SK-N-SH (cell line): ENCODE results near the gene GFOD2. TPM values are rescaled to one million over a fixed set of nuclear protein-coding genes. Genes with fewer than 3 reads are reported as not detected.

ENCODE experiments used
- CTCF ChIA-PET: fragments of 300-600, 350-600 bp; formaldehyde crosslinking; extraction: SDS; loops from one replicate; lab custom pipeline; 2021; lab: Yijun Ruan, JAX
- POLR2A ChIA-PET: fragments of 350-600 bp; sonication (Branson Sonifier 250); formaldehyde crosslinking; extraction: SDS; loops from one replicate; lab custom pipeline; 2020; ENCODE audit warnings: antibody characterized with exemption, inconsistent platforms; lab: Yijun Ruan, JAX
- DNase-seq: peaks from one replicate; pipeline ENCODE4 v3.0.0; 2012
- H2AFZ ChIP-seq: fragments of 200-600 bp; sonication (generic); 2 replicates; pipeline ENCODE4 v1.8.1; 2016; ENCODE audit warnings: antibody characterized with exemption, mild to moderate bottlenecking, low read depth
- H3F3A ChIP-seq: fragments of 200-600 bp; sonication (generic); replicated peaks from 2 replicates; pipeline ENCODE3; 2016; ENCODE audit warnings: antibody characterized with exemption, mild to moderate bottlenecking; ENCODE audit not compliant: insufficient read depth
- H3K27ac ChIP-seq, 2 experiments: fragments of 200-500 bp in 1 of 2; fragments of 200-600 bp in 1 of 2; sonication (Bioruptor generic) in 1 of 2; sonication (generic), shearing (Covaris generic) in 1 of 2; 2 replicates each; pipeline versions ENCODE4 v1.5.1 to v1.6.1; 2014 to 2016; ENCODE audit warnings: low read depth in 2 of 2, inconsistent platforms in 1 of 2, low read length in 1 of 2, mild to moderate bottlenecking in 1 of 2, mixed read lengths in 1 of 2
- H3K27me3 ChIP-seq: fragments of 200-600 bp; sonication (generic), shearing (Covaris generic); 2 replicates; pipeline ENCODE4 v1.6.1; 2016; ENCODE audit warnings: mixed run types; ENCODE audit not compliant: insufficient read depth
- H3K36me3 ChIP-seq, 2 experiments: fragments of 200-500 bp in 1 of 2; fragments of 200-600 bp in 1 of 2; sonication (Bioruptor generic) in 1 of 2; sonication (generic) in 1 of 2; replicated peaks in 1 of 2; 2 replicates each; pipeline versions ENCODE3 to v1.5.1; 2014 to 2016; ENCODE audit warnings: low read length in 1 of 2, mild to moderate bottlenecking in 1 of 2; ENCODE audit not compliant: insufficient read depth in 2 of 2, control insufficient read depth in 1 of 2
- H3K4me1 ChIP-seq, 2 experiments: fragments of 200-500 bp in 1 of 2; fragments of 200-600 bp in 1 of 2; sonication (Bioruptor generic) in 1 of 2; sonication (generic), shearing (Covaris generic) in 1 of 2; 2 replicates each; pipeline versions ENCODE4 v1.5.1 to v1.6.1; 2014 to 2016; ENCODE audit warnings: low read depth in 1 of 2, low read length in 1 of 2, mixed run types in 1 of 2; ENCODE audit not compliant: insufficient read depth in 2 of 2, control insufficient read depth in 1 of 2
- H3K4me2 ChIP-seq: fragments of 200-600 bp; sonication (generic), shearing (Covaris generic); 2 replicates; pipeline ENCODE4 v1.6.1; 2017; ENCODE audit warnings: mixed run types
- H3K4me3 ChIP-seq, 2 experiments: fragments of 200-500 bp in 1 of 2; fragments of 200-600 bp in 1 of 2; sonication (Bioruptor generic) in 1 of 2; sonication (generic), shearing (Covaris generic) in 1 of 2; 2 replicates each; pipeline versions ENCODE4 v1.5.1 to v1.8.1; 2014 to 2016; ENCODE audit warnings: low read depth in 2 of 2, inconsistent platforms in 1 of 2, low read length in 1 of 2, mild to moderate bottlenecking in 1 of 2, mixed read lengths in 1 of 2, moderate library complexity in 1 of 2
- H3K79me2 ChIP-seq: fragments of 200-600 bp; sonication (generic); 2 replicates; pipeline ENCODE4 v1.8.1; 2017; ENCODE audit warnings: mild to moderate bottlenecking; ENCODE audit not compliant: insufficient read depth
- H3K9ac ChIP-seq: fragments of 200-600 bp; sonication (generic); 2 replicates; pipeline ENCODE4 v1.6.1; 2017; ENCODE audit warnings: mixed run types
- H3K9me2 ChIP-seq: fragments of 200-600 bp; sonication (generic); 2 replicates; pipeline ENCODE4 v1.6.1; 2017; ENCODE audit warnings: mixed run types
- H3K9me3 ChIP-seq: fragments of 200-600 bp; sonication (generic); 2 replicates; pipeline ENCODE4 v1.6.1; 2017; ENCODE audit warnings: mixed run types, mild to moderate bottlenecking, moderate library complexity
- H4K20me1 ChIP-seq: fragments of 200-600 bp; sonication (generic); 2 replicates; pipeline ENCODE4 v1.6.1; 2017; ENCODE audit warnings: mild to moderate bottlenecking, mixed run types; ENCODE audit not compliant: insufficient read depth
- CHD2 ChIP-seq: fragments of 150-350 bp; IDR thresholded peaks from 2 replicates; pipeline ENCODE4 v1.6.1; 2018; ENCODE audit warnings: low read length; ENCODE audit not compliant: partially characterized antibody
- ELF1 ChIP-seq: IDR thresholded peaks from 2 replicates; pipeline ENCODE4 v1.4.0; 2012
- EP300 ChIP-seq, 2 experiments: IDR thresholded peaks; 2 replicates each; pipeline versions ENCODE4 v1.4.0 to v1.6.1; 2012; ENCODE audit warnings: borderline replicate concordance in 1 of 2, low read depth in 1 of 2, low read length in 1 of 2
- FOSL2 ChIP-seq: IDR thresholded peaks from 2 replicates; pipeline ENCODE4 v1.4.0; 2012; ENCODE audit warnings: low read depth, mild to moderate bottlenecking, moderate library complexity, borderline replicate concordance
- JUND ChIP-seq: IDR thresholded peaks from 2 replicates; pipeline ENCODE4 v1.4.0; 2012
- NRF1 ChIP-seq: IDR thresholded peaks from 2 replicates; pipeline ENCODE4 v1.6.1; 2012; ENCODE audit warnings: low read depth, mild to moderate bottlenecking, low read length
- POLR2AphosphoS5 ChIP-seq: IDR thresholded peaks from 2 replicates; pipeline ENCODE4 v1.6.1; 2012; ENCODE audit warnings: low read depth, low read length
- RCOR1 ChIP-seq: fragments of 150-350 bp; IDR thresholded peaks from 2 replicates; pipeline ENCODE4 v1.6.1; 2017; ENCODE audit warnings: antibody characterized with exemption, low read length
- RFX5 ChIP-seq: IDR thresholded peaks from 2 replicates; pipeline ENCODE4 v1.6.1; 2012; ENCODE audit warnings: mild to moderate bottlenecking, improper control_type of control experiment, low read length
- SIN3A ChIP-seq: IDR thresholded peaks from 2 replicates; pipeline ENCODE4 v1.6.1; 2012; ENCODE audit warnings: low read depth, mild to moderate bottlenecking, low read length, moderate library complexity, borderline replicate concordance
- USF1 ChIP-seq: IDR thresholded peaks from 2 replicates; pipeline ENCODE4 v1.4.0; 2012; ENCODE audit warnings: low read depth, borderline replicate concordance
- YY1 ChIP-seq: IDR thresholded peaks from 2 replicates; pipeline ENCODE4 v1.4.0; 2012; ENCODE audit warnings: low read depth, mild to moderate bottlenecking
- WGBS: methylation state at CpG from one replicate; pipeline ENCODE4 v1.1.6; 2017; ENCODE audit warnings: low lambda C conversion rate; 5-methylcytosine and 5-hydroxymethylcytosine counted together
- polyA plus RNA-seq, 3 experiments: library from polyadenylated mRNA; depleted of rRNA; stranded (reverse); fragments of >200 nt; gene quantifications; 2 replicates each; pipeline ENCODE4 v1.2.3, GENCODE V29; 2012
- TF ChIP-seq, protein P1 (sequence below): IDR thresholded peaks from 2 replicates; pipeline ENCODE4 v1.4.0; 2012; ENCODE audit warnings: low read depth, borderline replicate concordance
- TF ChIP-seq, protein P2 (sequence below): IDR thresholded peaks from 2 replicates; pipeline ENCODE4; 2012
- TF ChIP-seq, protein P3 (sequence below): fragments of 200-600 bp; sonication (generic); IDR thresholded peaks from 2 replicates; pipeline ENCODE4 v1.6.1; 2017; ENCODE audit warnings: antibody characterized with exemption, mild to moderate bottlenecking, moderate library complexity

GFOD2 gene
- polyA plus RNA-seq, 1 of the 3 experiments (the other 2 are of a cell fraction), result 19.0 TPM

DNA sequence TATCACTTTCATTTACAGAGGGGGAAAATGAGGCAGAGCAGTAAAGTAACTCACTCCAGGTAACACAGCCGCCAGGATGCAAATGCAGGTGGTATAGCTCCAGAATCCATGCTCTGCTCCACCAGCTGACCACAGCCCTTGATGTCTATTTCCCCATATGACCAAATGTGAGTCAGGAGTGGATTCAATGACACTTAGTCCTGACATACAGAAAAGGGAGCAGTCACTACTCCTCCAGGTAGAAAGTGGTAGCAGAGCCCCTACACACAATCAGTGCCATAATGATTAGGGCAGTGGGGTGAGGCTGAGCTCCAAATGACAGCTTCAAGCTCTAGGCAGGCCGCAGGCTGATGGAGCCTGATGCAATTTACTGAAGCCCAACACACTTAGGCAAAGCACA lies 43.3 kb upstream of the GFOD2 start:
- no peak overlapping the region for H3K27ac ChIP-seq
- peaks cover 0 to 5% of the 10 kb centered on the region in 2 experiments; a peak in 1 of 4 replicates for H3K4me1 ChIP-seq
- H2AFZ ChIP-seq, result no peak overlapping the region
- no peaks in the 10 kb centered on the region for H3K9me2 ChIP-seq
- WGBS, result 89% methylated on average over 2 of the region's 2 CpGs
- POLR2A ChIA-PET, result no interaction called here
- TF ChIP-seq ELF1 (no peak), POLR2AphosphoS5 (no peak), YY1 (no peak), EP300 (IDR thresholded peaks at IDR 0.05; ENCODE audit: borderline replicate concordance in 1 of 2, low read depth in 1 of 2, low read length in 1 of 2) (no peak)
- no peaks in the 10 kb centered on the region for H3F3A ChIP-seq
- no peaks in the 10 kb centered on the region; the same call in 1 of the 2 replicates for H3K79me2 ChIP-seq
- H4K20me1 ChIP-seq, result 0 out of 2 replicates have a peak, but pooled peaks cover 8% of the 10 kb centered on the region
- CTCF ChIA-PET, result interaction anchor here (0.9 kb wide), 1 partner anchor 54 kb away, joined by 3 read pairs; no protein-coding TSS in a partner anchor
- H3K4me3 ChIP-seq, result no peak overlapping the region
- no peak for DNase-seq
- H3K9me3 ChIP-seq, result no peaks in the 10 kb centered on the region
- H3K4me2 ChIP-seq, result no peak overlapping the region
- H3K27me3 ChIP-seq, result no peaks in the 10 kb centered on the region
- no peak overlapping the region for H3K9ac ChIP-seq
- H3K36me3 ChIP-seq, result peaks cover 0 to 2% of the 10 kb centered on the region in 2 experiments

DNA sequence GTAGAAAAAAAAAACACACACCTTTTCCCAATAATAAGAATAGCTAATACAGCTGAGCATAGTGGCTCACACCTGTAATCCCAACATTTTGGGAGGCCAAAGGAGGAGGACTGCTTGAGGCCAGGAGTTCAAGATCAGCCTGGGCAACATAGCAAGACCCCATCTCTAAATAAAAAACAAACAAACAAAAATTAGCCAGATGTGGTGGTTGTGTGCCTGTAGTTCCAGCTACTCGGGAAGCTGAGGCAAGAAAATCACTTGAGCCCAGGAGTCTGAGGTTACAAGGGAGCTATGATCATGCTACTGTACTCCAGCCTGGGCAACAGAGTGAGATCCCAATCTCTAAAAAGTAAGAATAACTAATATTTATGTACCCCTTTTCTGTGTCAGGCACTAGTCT lies 42.8 kb upstream of the GFOD2 start:
- Histone ChIP-seq H3K27ac (no peak overlapping the region), H3K79me2 (no peaks in the 10 kb centered on the region; the same call in 1 of the 2 replicates), H3K4me3 (no peak overlapping the region), H2AFZ (no peak overlapping the region), H3K4me1 (peaks cover 0 to 5% of the 10 kb centered on the region in 2 experiments; a peak in 1 of 4 replicates), H3F3A (no peaks in the 10 kb centered on the region), H3K9ac (no peak overlapping the region), H3K36me3 (peaks cover 0 to 2% of the 10 kb centered on the region in 2 experiments), H3K27me3 (no peaks in the 10 kb centered on the region), H3K9me2 (no peaks in the 10 kb centered on the region), H3K9me3 (no peaks in the 10 kb centered on the region), H4K20me1 (0 out of 2 replicates have a peak, but pooled peaks cover 8% of the 10 kb centered on the region), H3K4me2 (no peak overlapping the region)
- DNase-seq, result no peak
- TF ChIP-seq YY1 (no peak), RCOR1 (no peak), RFX5 (no peak), USF1 (no peak), SIN3A (no peak), FOSL2 (no peak), CHD2 (no peak), POLR2AphosphoS5 (no peak), JUND (no peak), NRF1 (no peak)
- TF ChIP-seq, protein P1, sequence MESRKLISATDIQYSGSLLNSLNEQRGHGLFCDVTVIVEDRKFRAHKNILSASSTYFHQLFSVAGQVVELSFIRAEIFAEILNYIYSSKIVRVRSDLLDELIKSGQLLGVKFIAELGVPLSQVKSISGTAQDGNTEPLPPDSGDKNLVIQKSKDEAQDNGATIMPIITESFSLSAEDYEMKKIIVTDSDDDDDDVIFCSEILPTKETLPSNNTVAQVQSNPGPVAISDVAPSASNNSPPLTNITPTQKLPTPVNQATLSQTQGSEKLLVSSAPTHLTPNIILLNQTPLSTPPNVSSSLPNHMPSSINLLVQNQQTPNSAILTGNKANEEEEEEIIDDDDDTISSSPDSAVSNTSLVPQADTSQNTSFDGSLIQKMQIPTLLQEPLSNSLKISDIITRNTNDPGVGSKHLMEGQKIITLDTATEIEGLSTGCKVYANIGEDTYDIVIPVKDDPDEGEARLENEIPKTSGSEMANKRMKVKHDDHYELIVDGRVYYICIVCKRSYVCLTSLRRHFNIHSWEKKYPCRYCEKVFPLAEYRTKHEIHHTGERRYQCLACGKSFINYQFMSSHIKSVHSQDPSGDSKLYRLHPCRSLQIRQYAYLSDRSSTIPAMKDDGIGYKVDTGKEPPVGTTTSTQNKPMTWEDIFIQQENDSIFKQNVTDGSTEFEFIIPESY, result no peak
- TF ChIP-seq, protein P2, sequence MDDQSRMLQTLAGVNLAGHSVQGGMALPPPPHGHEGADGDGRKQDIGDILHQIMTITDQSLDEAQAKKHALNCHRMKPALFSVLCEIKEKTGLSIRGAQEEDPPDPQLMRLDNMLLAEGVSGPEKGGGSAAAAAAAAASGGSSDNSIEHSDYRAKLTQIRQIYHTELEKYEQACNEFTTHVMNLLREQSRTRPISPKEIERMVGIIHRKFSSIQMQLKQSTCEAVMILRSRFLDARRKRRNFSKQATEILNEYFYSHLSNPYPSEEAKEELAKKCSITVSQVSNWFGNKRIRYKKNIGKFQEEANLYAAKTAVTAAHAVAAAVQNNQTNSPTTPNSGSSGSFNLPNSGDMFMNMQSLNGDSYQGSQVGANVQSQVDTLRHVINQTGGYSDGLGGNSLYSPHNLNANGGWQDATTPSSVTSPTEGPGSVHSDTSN, result no peak
- TF ChIP-seq, protein P3, sequence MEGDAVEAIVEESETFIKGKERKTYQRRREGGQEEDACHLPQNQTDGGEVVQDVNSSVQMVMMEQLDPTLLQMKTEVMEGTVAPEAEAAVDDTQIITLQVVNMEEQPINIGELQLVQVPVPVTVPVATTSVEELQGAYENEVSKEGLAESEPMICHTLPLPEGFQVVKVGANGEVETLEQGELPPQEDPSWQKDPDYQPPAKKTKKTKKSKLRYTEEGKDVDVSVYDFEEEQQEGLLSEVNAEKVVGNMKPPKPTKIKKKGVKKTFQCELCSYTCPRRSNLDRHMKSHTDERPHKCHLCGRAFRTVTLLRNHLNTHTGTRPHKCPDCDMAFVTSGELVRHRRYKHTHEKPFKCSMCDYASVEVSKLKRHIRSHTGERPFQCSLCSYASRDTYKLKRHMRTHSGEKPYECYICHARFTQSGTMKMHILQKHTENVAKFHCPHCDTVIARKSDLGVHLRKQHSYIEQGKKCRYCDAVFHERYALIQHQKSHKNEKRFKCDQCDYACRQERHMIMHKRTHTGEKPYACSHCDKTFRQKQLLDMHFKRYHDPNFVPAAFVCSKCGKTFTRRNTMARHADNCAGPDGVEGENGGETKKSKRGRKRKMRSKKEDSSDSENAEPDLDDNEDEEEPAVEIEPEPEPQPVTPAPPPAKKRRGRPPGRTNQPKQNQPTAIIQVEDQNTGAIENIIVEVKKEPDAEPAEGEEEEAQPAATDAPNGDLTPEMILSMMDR, result no peak
- WGBS, result 100% methylated on average over 1 of the region's 1 CpG
- ChIA-PET POLR2A (interaction anchor here (0.6 kb wide), 1 partner anchor 17 kb away, joined by 3 read pairs; no protein-coding TSS in a partner anchor), CTCF (no interaction called here)
